C4-2B (cell line): ENCODE results near the gene UMAD1.
"Not testable (repeated sequence)": the region's sequence is repeated elsewhere in the genome, so short reads cannot be mapped to it uniquely, and the experiment has no call there.

ENCODE experiments used
- CTCF ChIP-seq: fragments of 450-650 bp; conservative IDR thresholded peaks from 2 replicates; pipeline ENCODE4 v1.5.1; 2017; ENCODE audit warnings: mild to moderate bottlenecking
- ZFX ChIP-seq: fragments of 450-650 bp; IDR thresholded peaks from 2 replicates; pipeline ENCODE4 v1.6.1; 2017

GRCh38 chr7:7679640-7680039, 39.1 kb downstream of the UMAD1 start:
- not testable (repeated sequence) for TF ChIP-seq CTCF, ZFX
